Measurements from ENCODE around the gene TCOF1.

The TCOF1 gene

DNA sequence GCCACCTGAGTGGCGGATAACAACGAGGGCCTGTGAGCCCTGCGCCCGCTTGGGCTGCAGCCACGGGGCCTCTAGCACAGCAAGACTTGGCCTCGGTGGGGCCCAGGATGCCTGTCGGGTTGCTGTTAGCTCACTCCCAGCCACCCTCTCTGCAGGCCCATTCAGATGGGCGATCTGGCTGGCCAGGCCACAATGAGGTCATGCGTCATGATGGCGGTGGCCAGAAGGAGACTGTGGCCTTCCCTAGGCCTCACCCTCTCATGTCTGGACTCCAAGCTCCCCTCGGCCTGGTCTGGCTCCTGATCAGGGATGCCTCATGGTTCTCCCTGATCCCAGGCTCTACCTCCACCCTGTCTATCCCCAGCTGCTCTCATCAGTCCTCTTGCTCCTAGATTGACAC, 19.0 kb upstream of the TCOF1 start:
- Mint-ChIP-seq H3K27ac (no peak overlapping the region), H3K4me1 (ENCODE audit: low read depth) (peaks cover 21% of the 10 kb centered on the region), H3K9me3 (peaks cover 3% of the 10 kb centered on the region), H3K27me3 (ENCODE audit: low read depth) (peaks cover 7% of the 10 kb centered on the region), H3K4me3 (no peak overlapping the region), H3K36me3 (ENCODE audit: low read depth) (peaks cover 4% of the 10 kb centered on the region)

DNA sequence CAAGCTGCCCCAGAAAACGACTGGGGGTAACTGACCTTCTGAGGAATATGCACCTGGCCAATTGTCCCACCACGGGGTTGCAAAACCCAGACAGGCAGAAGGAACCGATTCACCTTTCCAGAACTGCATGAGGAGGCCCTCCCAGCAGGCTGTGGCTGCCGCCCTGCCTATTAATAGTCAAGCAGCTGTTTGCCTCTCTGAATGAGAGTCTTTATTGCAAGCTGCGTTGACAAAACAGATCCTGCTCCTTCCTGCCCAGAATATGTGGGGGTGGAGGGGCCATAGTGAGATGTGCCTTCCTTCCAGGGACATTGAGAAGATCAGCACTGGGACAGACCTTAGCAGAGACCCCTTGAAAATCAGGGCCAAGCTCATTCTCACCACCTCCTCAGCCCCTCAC, 18.3 kb upstream of the TCOF1 start:
- no peak overlapping the region for H3K27ac Mint-ChIP-seq
- peaks cover 4% of the 10 kb centered on the region for H3K36me3 Mint-ChIP-seq (ENCODE audit: low read depth)
- H3K27me3 Mint-ChIP-seq (ENCODE audit: low read depth), result peaks cover 7% of the 10 kb centered on the region
- H3K4me1 Mint-ChIP-seq (ENCODE audit: low read depth), result peaks cover 22% of the 10 kb centered on the region
- no peak overlapping the region for H3K4me3 Mint-ChIP-seq
- peaks cover 3% of the 10 kb centered on the region for H3K9me3 Mint-ChIP-seq

DNA sequence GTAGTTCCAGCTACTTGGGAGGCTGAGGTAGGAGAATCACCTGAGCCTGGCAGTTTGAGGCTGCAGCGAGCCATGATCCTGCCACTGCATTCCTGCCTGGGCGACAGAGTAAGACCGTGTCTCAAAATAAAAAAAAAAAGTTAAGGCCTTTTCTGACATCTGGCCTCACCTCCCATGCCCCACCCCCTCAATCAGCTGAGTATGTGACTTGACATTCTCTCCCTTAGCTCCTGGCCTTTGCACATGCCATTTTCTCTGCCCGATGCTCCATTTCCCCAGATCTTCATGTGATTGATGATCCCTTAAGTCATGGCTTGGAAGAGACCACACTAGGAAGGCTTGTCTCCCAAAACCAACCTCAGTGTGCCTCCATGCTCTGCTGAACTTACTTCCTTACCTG, 17.7 kb upstream of the TCOF1 start:
- H3K4me1 Mint-ChIP-seq (ENCODE audit: low read depth), result peaks cover 24% of the 10 kb centered on the region
- H3K9me3 Mint-ChIP-seq, result peaks cover 3% of the 10 kb centered on the region
- H3K36me3 Mint-ChIP-seq (ENCODE audit: low read depth), result peaks cover 4% of the 10 kb centered on the region
- peaks cover 12% of the 10 kb centered on the region for H3K27me3 Mint-ChIP-seq (ENCODE audit: low read depth)
- no peak overlapping the region for H3K4me3 Mint-ChIP-seq
- no peak overlapping the region for H3K27ac Mint-ChIP-seq

DNA sequence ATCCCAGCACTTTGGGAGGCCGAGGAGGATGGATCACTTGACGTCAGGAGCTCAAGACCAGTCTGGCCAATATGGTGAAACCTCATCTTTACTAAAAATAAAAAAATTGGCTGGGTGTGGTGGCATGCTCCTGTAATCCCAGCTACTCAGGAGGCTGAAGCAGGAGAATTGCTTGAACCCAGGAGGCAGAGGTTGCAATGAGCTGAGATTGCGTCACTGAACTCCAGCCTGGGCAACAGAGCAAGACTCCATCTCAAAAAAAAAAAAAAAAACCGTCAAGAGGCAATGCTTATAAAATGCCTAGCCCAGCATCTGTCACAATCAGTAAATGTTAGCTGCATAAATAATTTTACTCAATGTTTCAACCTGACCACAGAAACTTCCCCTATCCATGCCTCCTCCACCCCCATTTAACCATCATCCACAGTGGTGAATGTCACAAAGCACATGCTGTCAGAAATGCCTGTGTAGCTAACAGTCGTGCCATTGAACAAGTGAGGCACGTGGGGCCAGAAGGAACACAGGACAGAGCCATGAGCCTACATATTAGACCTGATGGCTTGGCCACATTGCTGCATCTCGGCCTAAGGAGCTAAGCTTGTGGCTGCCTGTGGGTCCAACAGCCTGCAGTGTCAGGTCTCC, 16.8 kb upstream of the TCOF1 start:
- Mint-ChIP-seq H3K4me3 (no peak overlapping the region), H3K27ac (no peak overlapping the region), H3K27me3 (ENCODE audit: low read depth) (peaks cover 11% of the 10 kb centered on the region), H3K9me3 (peaks cover 3% of the 10 kb centered on the region), H3K4me1 (ENCODE audit: low read depth) (peaks cover 24% of the 10 kb centered on the region), H3K36me3 (ENCODE audit: low read depth) (peaks cover 4% of the 10 kb centered on the region)

DNA sequence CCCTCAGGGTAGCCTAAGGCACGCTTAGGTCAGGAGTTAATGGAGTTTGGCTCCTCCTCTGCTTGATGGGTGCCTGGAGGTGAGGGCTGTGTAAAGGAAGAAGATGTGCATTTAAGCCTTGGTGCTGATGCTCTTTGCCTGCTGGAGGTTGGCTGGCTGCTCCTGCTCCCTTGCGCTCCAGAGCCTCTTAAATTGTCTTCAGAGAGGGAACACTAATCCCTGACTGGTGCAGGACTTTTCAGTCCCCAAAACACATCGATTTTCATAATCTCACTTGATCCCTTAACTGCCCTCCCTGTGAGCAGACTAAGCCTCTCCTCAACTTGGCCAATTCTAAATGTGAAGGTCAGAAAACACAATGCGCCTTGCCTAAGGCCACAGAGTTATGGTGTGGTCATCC, 16.2 kb upstream of the TCOF1 start:
- Mint-ChIP-seq H3K27ac (no peak overlapping the region), H3K36me3 (ENCODE audit: low read depth) (peaks cover 4% of the 10 kb centered on the region), H3K9me3 (peaks cover 3% of the 10 kb centered on the region), H3K4me1 (ENCODE audit: low read depth) (peaks cover 24% of the 10 kb centered on the region), H3K4me3 (no peak overlapping the region), H3K27me3 (ENCODE audit: low read depth) (peaks cover 9% of the 10 kb centered on the region)

DNA sequence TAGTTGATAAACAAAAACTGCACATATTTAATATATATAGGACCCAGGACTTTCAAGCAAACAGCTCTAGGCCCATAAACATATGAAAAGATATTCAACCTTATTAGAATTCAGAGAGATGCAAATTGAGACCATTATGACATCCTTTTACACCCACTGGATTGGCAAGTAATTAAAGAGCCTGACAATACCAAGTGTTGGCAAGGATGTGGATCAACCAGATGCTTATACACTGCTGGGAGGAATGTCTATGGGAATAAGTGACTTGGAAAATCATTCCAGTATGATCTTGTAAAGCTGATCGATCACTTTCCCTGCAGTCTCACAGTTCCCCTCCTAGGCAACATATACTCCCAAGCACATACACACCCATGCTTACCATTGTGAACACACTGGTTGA, 15.5 kb upstream of the TCOF1 start:
- Mint-ChIP-seq H3K27me3 (ENCODE audit: low read depth) (peaks cover 9% of the 10 kb centered on the region), H3K36me3 (ENCODE audit: low read depth) (peaks cover 4% of the 10 kb centered on the region), H3K9me3 (peaks cover 3% of the 10 kb centered on the region), H3K4me1 (ENCODE audit: low read depth) (peaks cover 24% of the 10 kb centered on the region), H3K27ac (no peak overlapping the region), H3K4me3 (no peak overlapping the region)

DNA sequence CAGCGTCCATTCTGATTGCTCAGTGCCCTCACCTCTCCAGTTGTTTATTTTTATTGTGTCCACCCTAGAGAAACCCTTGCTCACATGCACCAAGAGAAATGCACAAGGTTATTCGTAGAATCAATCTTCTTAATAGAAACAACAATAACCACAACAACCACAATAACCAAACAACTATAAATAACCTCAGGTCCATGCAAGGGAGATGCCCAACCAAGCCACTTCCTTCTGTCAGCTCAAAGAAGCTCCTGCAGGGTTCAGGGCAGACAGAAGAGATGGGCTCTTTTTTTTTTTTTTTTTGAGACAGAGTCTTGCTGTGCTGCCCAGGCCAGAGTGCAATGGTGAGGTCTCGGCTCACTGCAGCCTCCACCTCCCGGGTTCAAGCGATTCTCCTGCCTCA, 14.9 kb upstream of the TCOF1 start:
- peaks cover 9% of the 10 kb centered on the region for H3K27me3 Mint-ChIP-seq (ENCODE audit: low read depth)
- peak overlapping the region; percentile 23 for H3K27ac Mint-ChIP-seq
- H3K9me3 Mint-ChIP-seq, result peaks cover 3% of the 10 kb centered on the region
- H3K4me3 Mint-ChIP-seq, result peak overlapping the region; percentile 23
- peaks cover 24% of the 10 kb centered on the region for H3K4me1 Mint-ChIP-seq (ENCODE audit: low read depth)
- peaks cover 4% of the 10 kb centered on the region for H3K36me3 Mint-ChIP-seq (ENCODE audit: low read depth)

DNA sequence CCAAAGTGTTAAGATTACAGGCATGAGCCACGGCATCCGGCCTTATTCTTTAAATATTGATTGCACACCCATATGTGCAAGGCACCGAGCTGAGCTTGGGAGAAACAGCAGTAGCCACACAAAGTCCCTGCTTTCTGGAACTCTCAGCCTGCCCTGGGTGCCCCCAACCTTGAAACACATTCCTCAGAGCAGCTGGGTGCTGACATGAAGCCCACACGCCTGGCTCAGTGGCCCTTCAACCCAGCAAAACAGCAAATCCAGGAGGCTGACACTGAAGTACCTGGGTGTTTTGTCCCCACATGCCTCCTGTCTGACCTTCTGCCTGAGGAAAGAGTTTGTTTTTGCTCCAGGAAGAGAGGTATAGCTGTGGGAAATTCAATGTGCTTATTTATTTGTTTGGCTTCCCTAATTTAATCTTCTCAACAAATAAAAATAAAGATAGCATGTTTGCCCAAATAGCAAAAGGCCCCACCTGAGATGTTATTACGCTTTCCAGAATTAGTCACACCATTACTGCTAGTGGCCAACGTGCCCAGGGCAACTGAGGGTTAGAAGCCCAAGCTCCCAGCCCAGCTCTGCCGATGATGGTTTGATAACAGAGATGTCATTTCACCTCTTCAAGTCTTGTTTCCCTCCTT, 13.4 kb upstream of the TCOF1 start:
- peaks cover 9% of the 10 kb centered on the region for H3K27me3 Mint-ChIP-seq (ENCODE audit: low read depth)
- peaks cover 24% of the 10 kb centered on the region for H3K4me1 Mint-ChIP-seq (ENCODE audit: low read depth)
- H3K4me3 Mint-ChIP-seq, result no peak overlapping the region
- H3K9me3 Mint-ChIP-seq, result peaks cover 3% of the 10 kb centered on the region
- H3K36me3 Mint-ChIP-seq (ENCODE audit: low read depth), result peaks cover 4% of the 10 kb centered on the region
- no peak overlapping the region for H3K27ac Mint-ChIP-seq

DNA sequence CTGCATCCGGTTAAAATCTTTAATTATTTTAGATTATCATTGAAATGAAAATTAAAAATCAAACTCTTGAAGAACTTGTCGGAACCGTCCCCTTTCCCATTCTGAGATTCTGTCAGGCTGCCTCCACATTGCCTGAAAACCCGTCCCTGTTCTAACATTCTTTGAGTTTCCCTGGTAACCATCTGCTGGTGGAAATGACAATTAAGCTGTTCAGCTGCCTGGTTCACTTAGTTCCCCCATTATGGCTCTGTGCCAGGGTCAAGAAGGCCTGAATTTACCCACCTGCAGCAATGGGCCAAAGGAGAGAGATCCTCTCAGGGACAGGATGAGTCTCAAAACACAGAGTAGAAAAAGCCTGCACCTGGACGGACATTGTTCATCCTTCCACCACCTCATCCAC, 11.8 kb upstream of the TCOF1 start:
- Mint-ChIP-seq H3K27me3 (ENCODE audit: low read depth) (peaks cover 9% of the 10 kb centered on the region), H3K9me3 (peaks cover 3% of the 10 kb centered on the region), H3K36me3 (ENCODE audit: low read depth) (peaks cover 4% of the 10 kb centered on the region), H3K27ac (no peak overlapping the region), H3K4me1 (ENCODE audit: low read depth) (peaks cover 23% of the 10 kb centered on the region), H3K4me3 (no peak overlapping the region)

DNA sequence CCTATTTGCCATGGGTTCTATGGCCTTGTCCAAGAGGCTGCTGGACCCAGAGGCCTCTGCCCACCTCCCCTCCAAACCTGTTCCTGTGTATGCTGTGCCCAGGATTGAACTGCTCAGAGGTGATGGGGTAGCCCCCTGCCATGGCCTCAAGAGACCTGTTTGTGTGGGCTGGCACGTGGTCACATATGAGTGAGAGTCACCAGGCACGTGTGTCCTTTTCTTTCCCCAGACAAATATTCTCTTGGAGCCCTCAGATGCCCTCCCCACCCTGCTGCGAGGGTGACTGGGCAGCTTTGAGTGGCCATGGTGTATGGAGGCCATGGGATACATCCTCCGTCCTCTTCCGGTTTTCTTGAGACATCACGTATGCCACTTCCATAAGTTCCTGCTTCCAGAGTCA, 10.9 kb upstream of the TCOF1 start:
- Mint-ChIP-seq H3K4me1 (ENCODE audit: low read depth) (peaks cover 23% of the 10 kb centered on the region), H3K4me3 (no peak overlapping the region), H3K27me3 (ENCODE audit: low read depth) (peaks cover 9% of the 10 kb centered on the region), H3K36me3 (ENCODE audit: low read depth) (peaks cover 4% of the 10 kb centered on the region), H3K27ac (no peak overlapping the region), H3K9me3 (peaks cover 3% of the 10 kb centered on the region)

DNA sequence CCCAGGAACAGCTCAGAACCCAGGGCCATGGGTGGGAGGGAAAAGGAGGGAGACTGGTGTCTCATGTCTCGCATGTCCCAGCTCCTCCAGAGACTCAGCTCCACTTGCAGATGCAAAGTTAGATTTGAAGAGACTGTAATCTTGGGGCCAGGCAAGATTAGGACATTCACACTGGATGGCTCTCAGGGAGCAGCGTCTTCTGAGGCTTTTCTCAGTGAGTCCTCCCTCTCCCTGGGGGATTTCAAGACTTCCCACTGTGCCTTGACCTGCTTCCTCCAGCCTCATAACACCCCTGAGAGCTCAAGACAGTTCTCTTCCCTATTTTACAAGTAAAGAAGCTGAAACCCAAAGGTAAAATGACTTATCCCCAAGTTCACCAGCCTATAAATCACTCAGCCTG, 10.5 kb upstream of the TCOF1 start:
- Mint-ChIP-seq H3K9me3 (peaks cover 3% of the 10 kb centered on the region), H3K27me3 (ENCODE audit: low read depth) (peaks cover 9% of the 10 kb centered on the region), H3K27ac (no peak overlapping the region), H3K4me1 (ENCODE audit: low read depth) (peaks cover 23% of the 10 kb centered on the region), H3K36me3 (ENCODE audit: low read depth) (peaks cover 4% of the 10 kb centered on the region), H3K4me3 (no peak overlapping the region)

DNA sequence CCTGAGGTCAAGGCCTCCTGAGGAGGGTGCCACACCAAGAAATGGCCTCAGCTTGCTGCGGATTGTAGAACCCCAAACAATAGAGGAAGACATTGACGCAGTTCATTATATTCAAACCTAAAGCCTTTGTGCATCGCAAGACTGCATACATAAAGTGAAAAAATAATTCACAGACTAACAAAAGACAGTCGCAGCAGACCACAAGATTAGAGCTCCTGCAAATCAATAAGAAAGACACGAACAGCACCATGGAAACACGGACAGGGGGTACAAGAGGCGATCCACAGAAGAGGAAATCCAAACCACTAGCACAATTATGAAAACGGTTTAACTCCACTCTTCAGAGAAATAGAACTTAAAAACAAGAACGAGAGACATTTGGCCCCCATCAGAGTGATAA, 10.0 kb upstream of the TCOF1 start:
- Mint-ChIP-seq H3K9me3 (peaks cover 2% of the 10 kb centered on the region), H3K4me1 (ENCODE audit: low read depth) (peaks cover 19% of the 10 kb centered on the region), H3K36me3 (ENCODE audit: low read depth) (peaks cover 2% of the 10 kb centered on the region), H3K4me3 (no peak overlapping the region), H3K27ac (no peak overlapping the region), H3K27me3 (ENCODE audit: low read depth) (peaks cover 7% of the 10 kb centered on the region)

DNA sequence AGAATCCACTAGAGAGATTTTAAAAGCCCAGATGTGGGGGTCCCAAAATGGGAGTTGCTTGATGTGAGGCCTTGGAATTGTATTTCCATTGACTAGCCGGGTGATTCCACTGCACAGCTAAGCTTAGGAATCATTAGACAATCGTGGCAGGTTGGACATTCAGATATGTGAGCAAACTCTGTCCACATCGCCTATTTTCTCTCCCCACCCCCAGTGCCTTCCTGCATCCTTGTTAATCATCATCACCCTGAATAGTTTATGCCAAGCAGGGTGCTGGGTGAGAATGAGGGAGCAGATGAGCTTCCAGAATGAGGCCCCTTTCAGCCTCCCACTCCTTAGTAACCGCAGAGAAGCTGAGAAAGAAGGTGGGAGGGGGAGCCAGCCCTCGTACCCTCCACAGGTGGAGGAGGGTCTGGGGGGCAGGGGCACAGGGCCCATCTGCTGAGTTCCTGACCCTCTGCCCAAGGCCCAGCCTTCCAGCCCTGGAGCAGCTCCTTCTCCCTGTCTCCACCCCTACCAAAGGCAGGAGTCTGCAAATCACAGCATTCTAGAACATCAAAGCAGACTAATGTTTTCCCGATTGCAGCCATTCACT, 7.7 kb upstream of the TCOF1 start:
- H3K27me3 Mint-ChIP-seq (ENCODE audit: low read depth), result peaks cover 5% of the 10 kb centered on the region
- H3K4me1 Mint-ChIP-seq (ENCODE audit: low read depth), result peaks cover 7% of the 10 kb centered on the region
- H3K36me3 Mint-ChIP-seq (ENCODE audit: low read depth), result no peaks in the 10 kb centered on the region
- no peaks in the 10 kb centered on the region for H3K9me3 Mint-ChIP-seq
- no peak overlapping the region for H3K27ac Mint-ChIP-seq
- no peak overlapping the region for H3K4me3 Mint-ChIP-seq

DNA sequence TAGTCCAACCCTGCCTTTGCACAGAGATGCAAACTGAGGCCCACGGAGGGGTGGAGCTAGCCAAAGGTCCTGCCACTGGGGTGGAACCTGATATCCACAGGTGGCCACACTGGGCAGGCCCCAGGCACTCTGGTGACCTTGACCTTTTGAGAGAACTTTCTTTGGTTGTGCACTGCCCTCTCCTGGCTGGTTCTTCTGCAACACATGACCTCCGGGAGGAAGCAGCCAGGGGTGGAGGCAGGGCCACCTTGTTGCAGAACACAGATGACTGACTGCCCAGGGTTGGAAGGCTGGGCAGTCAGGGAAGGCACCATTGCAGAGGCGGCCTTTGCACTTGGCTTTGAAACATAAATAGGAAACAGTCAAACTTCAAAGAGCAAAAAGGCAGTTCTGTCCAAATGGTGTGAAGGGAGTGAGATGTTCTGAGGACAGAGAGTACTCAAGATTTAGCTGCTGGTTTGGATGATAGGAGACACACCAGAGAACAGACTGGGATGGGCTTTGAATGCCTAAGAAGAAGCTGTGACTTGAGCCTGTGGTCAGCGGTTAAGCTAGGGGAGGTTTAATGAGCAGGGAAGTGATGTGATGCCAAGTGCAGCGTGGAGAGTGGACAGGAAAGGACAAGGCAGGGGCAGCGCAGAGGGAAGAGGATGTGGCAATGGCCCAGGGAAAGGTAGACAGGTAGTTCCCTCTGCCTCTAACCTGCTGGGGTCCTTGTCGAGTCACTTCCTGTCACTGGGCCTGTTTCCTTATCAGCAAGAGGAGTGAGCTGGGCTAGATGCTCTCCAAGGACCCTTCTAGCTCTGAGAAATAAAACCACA, 6.8 kb upstream of the TCOF1 start:
- Mint-ChIP-seq H3K4me1 (ENCODE audit: low read depth) (peaks cover 7% of the 10 kb centered on the region), H3K4me3 (no peak overlapping the region), H3K27ac (peak overlapping the region; percentile 66), H3K9me3 (no peaks in the 10 kb centered on the region), H3K27me3 (ENCODE audit: low read depth) (peaks cover 10% of the 10 kb centered on the region), H3K36me3 (ENCODE audit: low read depth) (no peaks in the 10 kb centered on the region)

All from T-helper 1 cell treated with Interleukin-12 subunit alpha and Interleukin-12 subunit beta and Interleukin-4 antibody, amounts not matched to agents 30 μg/mL and 1 μg/mL, for 36 hours (primary cell).